HCT116 (cell line): ENCODE data around the gene FER. TPM values are rescaled to one million over a fixed set of nuclear protein-coding genes. Genes with fewer than 3 reads are reported as not detected.

Source experiments
- ATAC-seq: fragments of 200-7000 bp; cut with Tn5 transposase; 2 replicates; pipeline ENCODE4 v1.9.1; 2020; ENCODE audit warnings: mild to moderate bottlenecking, moderate library complexity
- BruUV-seq: library from RNA; stranded (reverse); fragments of 400-500 nt; replicated peaks from 2 replicates; lab custom pipeline; 2021; lab: Mats Ljungman, UMichigan
- CTCF ChIA-PET: fragments of 300-600 bp; sonication (Branson Sonifier 250); formaldehyde crosslinking; loops from one replicate; lab custom pipeline; 2021; ENCODE audit warnings: antibody characterized with exemption; lab: Charles Lee
- POLR2A ChIA-PET: fragments of 300-600, 350-600 bp; sonication (Branson Sonifier 250); formaldehyde crosslinking; loops from one replicate; lab custom pipeline; 2021; ENCODE audit warnings: antibody characterized with exemption; lab: Charles Lee
- RAD21 ChIA-PET, 2 experiments: fragments of 300-600 bp; sonication (Branson Sonifier 250); formaldehyde crosslinking; loops; one replicate each; lab custom pipeline; 2023; ENCODE audit warnings: low total read pairs in 2 of 2; ENCODE audit not compliant: uncharacterized antibody in 2 of 2, unreplicated experiment in 2 of 2, low non-redundant PET in 1 of 2; lab: Charles Lee
- DNase-seq: peaks from one replicate; pipeline ENCODE4 v3.0.0-alpha.2; 2010; ENCODE audit warnings: low read depth, low spot score
- H2AFZ ChIP-seq: fragments of 200-600 bp; shearing (Covaris generic), sonication (generic); 2 replicates; pipeline ENCODE4 v1.6.1; 2017; ENCODE audit warnings: low read depth, mixed run types, mixed read lengths, antibody characterized with exemption, low read length; ENCODE audit not compliant: poor library complexity, severe bottlenecking
- H3K27ac ChIP-seq: 2 replicates; pipeline ENCODE4 v1.5.1; 2012; ENCODE audit warnings: low read depth, low read length
- H3K27me3 ChIP-seq: fragments of 200-600 bp; sonication (generic); 2 replicates; pipeline ENCODE4 v1.6.1; 2016; ENCODE audit warnings: mixed run types, low read length, mixed read lengths; ENCODE audit not compliant: insufficient read depth
- H3K36me3 ChIP-seq, 2 experiments: fragments of 200-500 bp in 1 of 2; fragments of 200-600 bp in 1 of 2; sonication (Bioruptor generic) in 1 of 2; sonication (generic) in 1 of 2; 2 replicates each; pipeline versions ENCODE4 v1.5.1 to v1.6.1; 2014 to 2016; ENCODE audit warnings: low read length in 2 of 2, inconsistent platforms in 1 of 2, mixed read lengths in 1 of 2, mixed run types in 1 of 2; ENCODE audit not compliant: insufficient read depth in 2 of 2, control insufficient read depth in 1 of 2
- H3K4me1 ChIP-seq, 2 experiments: fragments of 200-600 bp in 1 of 2; sonication (generic) in 1 of 2; 2 replicates each; pipeline versions ENCODE4 v1.5.1 to v1.6.1; 2012 to 2017; ENCODE audit warnings: low read length in 2 of 2, inconsistent platforms in 1 of 2, mild to moderate bottlenecking in 1 of 2, mixed read lengths in 1 of 2, mixed run types in 1 of 2, moderate library complexity in 1 of 2; ENCODE audit not compliant: insufficient read depth in 2 of 2, control insufficient read depth in 1 of 2
- H3K4me2 ChIP-seq: fragments of 200-600 bp; sonication (generic); 2 replicates; pipeline ENCODE4 v1.6.1; 2017; ENCODE audit warnings: mixed run types, low read length, mixed read lengths
- H3K4me3 ChIP-seq, 2 experiments: fragments of 200-600 bp in 1 of 2; sonication (generic) in 1 of 2; replicated peaks in 1 of 2; 2 replicates each; pipeline ENCODE4 v1.5.1; 2011 to 2016; ENCODE audit warnings: low read length in 2 of 2, control low read depth in 1 of 2, low read depth in 1 of 2, mild to moderate bottlenecking in 1 of 2, mixed read lengths in 1 of 2, mixed run types in 1 of 2
- H3K79me2 ChIP-seq: fragments of 200-600 bp; sonication (generic); 2 replicates; pipeline ENCODE4 v1.6.1; 2017; ENCODE audit warnings: mild to moderate bottlenecking, mixed run types, low read length, moderate library complexity, mixed read lengths; ENCODE audit not compliant: insufficient read depth
- H3K9ac ChIP-seq: fragments of 200-600 bp; sonication (generic); 2 replicates; pipeline ENCODE4 v1.6.1; 2016; ENCODE audit warnings: low read length, mixed read lengths
- H3K9me2 ChIP-seq: fragments of 200-600 bp; sonication (generic), shearing (Covaris generic); 2 replicates; pipeline ENCODE4 v1.6.1; 2017; ENCODE audit warnings: mixed run types, mild to moderate bottlenecking, moderate library complexity; ENCODE audit not compliant: insufficient read depth
- H3K9me3 ChIP-seq, 2 experiments: fragments of 200-500 bp in 1 of 2; fragments of 200-600 bp in 1 of 2; sonication (Bioruptor generic) in 1 of 2; sonication (generic) in 1 of 2; 2 replicates each; pipeline ENCODE4 v1.6.1; 2014 to 2017; ENCODE audit warnings: low read length in 2 of 2, mixed read lengths in 2 of 2, inconsistent platforms in 1 of 2, low read depth in 1 of 2, mild to moderate bottlenecking in 1 of 2, mixed run types in 1 of 2, moderate library complexity in 1 of 2; ENCODE audit not compliant: control insufficient read depth in 1 of 2, insufficient read depth in 1 of 2
- H4K20me1 ChIP-seq: fragments of 200-600 bp; sonication (generic), shearing (Covaris generic); 2 replicates; pipeline ENCODE4 v1.6.1; 2017; ENCODE audit warnings: mixed run types, mild to moderate bottlenecking, moderate library complexity; ENCODE audit not compliant: insufficient read depth
- CBX3 ChIP-seq: IDR thresholded peaks from 2 replicates; pipeline ENCODE4 v1.6.1; 2012; ENCODE audit warnings: low read depth
- EGR1 ChIP-seq: IDR thresholded peaks from 2 replicates; pipeline ENCODE4 v1.6.1; 2012; ENCODE audit warnings: low read depth
- ELF1 ChIP-seq: IDR thresholded peaks from 2 replicates; pipeline ENCODE4 v1.6.1; 2012; ENCODE audit warnings: low read depth, borderline replicate concordance
- JUND ChIP-seq: IDR thresholded peaks from 2 replicates; pipeline ENCODE4 v1.6.1; 2012
- POLR2AphosphoS5 ChIP-seq: IDR thresholded peaks from 2 replicates; pipeline ENCODE4 v1.6.1; 2011; ENCODE audit warnings: mild to moderate bottlenecking, low read depth, low read length, moderate library complexity
- RAD21 ChIP-seq: IDR thresholded peaks from 2 replicates; pipeline ENCODE4 v1.6.1; 2012; ENCODE audit warnings: low read depth, mild to moderate bottlenecking
- SIN3A ChIP-seq: IDR thresholded peaks from 2 replicates; pipeline ENCODE4 v1.6.1; 2012; ENCODE audit warnings: low read depth
- SP1 ChIP-seq: IDR thresholded peaks from 2 replicates; pipeline ENCODE4 v1.6.1; 2012; ENCODE audit warnings: low read depth
- ZBTB33 ChIP-seq: IDR thresholded peaks from 2 replicates; pipeline ENCODE4 v1.6.1; 2011; ENCODE audit warnings: mild to moderate bottlenecking, low read length, moderate library complexity; ENCODE audit not compliant: insufficient replicate concordance; ENCODE audit errors: extremely low read depth
- ZNF274 ChIP-seq: fragments of 200-500 bp; sonication (Bioruptor generic); IDR thresholded peaks from 2 replicates; pipeline ENCODE4 v1.6.1; 2014; ENCODE audit warnings: mild to moderate bottlenecking, low read depth, low read length, inconsistent platforms
- intact Hi-C: fragments of 100-400 bp; cut with micrococcal nuclease; formaldehyde crosslinking; loops from 2 replicates; pipeline ENCODE4 v1.10.0; 2022
- total RNA-seq: library from RNA; stranded (reverse); gene quantifications from one replicate; pipeline ENCODE4 v1.2.1, GENCODE V29; 2021; ENCODE audit not compliant: unreplicated experiment
- TF ChIP-seq, protein P1 (sequence below): IDR thresholded peaks from 2 replicates; pipeline ENCODE4 v1.6.1; 2012

Gene FER
- total RNA-seq, 1 experiment from 2014 or later = 32.0 TPM

DNA sequence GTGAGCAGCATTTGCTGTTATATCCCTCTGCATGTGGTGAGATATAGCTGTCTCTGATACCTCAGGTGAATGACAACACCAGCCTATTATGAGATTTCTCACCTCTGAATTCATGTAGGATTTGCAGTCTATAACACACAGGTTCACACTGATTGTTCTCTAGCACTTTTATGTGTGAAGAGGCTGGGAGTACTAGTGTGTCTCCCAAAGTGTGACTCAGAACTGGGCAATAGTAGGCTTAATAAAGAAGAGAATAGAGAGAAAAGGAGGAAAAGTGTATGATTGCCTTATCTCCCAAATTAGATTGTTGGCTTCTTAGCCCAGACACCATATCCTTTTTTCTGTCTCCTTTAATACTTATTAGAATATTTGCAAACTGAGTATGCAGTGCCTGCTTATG lies 430.1 kb downstream of the FER start:
- H3K9ac ChIP-seq = no peak overlapping the region
- intact Hi-C loops = no loop called here
- no peak overlapping the region for H3K27ac ChIP-seq
- no peak overlapping the region for H3K4me2 ChIP-seq
- H3K27me3 ChIP-seq = no peaks in the 10 kb centered on the region
- no peak overlapping the region for H2AFZ ChIP-seq
- ATAC-seq (no peak), DNase-seq (no peak)
- H3K9me3 ChIP-seq = no peaks in the 10 kb centered on the region
- H3K4me3 ChIP-seq = no peak overlapping the region
- H3K4me1 ChIP-seq = no peaks in the 10 kb centered on the region
- no peaks in the 10 kb centered on the region for H3K9me2 ChIP-seq
- BruUV-seq = no TSS peak
- H4K20me1 ChIP-seq = no peaks in the 10 kb centered on the region
- ChIA-PET CTCF (no interaction called here), POLR2A (no interaction called here), RAD21 (no interaction called here)
- TF ChIP-seq SP1 (no peak), CBX3 (no peak), ELF1 (no peak), POLR2AphosphoS5 (no peak), SIN3A (no peak), RAD21 (no peak), ZBTB33 (no peak), JUND (no peak), EGR1 (no peak), ZNF274 (no peak)
- TF ChIP-seq, protein P1, sequence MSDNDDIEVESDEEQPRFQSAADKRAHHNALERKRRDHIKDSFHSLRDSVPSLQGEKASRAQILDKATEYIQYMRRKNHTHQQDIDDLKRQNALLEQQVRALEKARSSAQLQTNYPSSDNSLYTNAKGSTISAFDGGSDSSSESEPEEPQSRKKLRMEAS = no peak
- no peaks in the 10 kb centered on the region for H3K36me3 ChIP-seq
- no peaks in the 10 kb centered on the region for H3K79me2 ChIP-seq
